Cardiac septum (tissue), 1 donor: Measurements from ENCODE around the gene GPNMB. TPM values are rescaled to one million over a fixed set of nuclear protein-coding genes. Genes with fewer than 3 reads are reported as not detected.
"Not testable (repeated sequence)": the region's sequence is repeated elsewhere in the genome, so short reads cannot be mapped to it uniquely, and the experiment has no call there.

ENCODE experiments used
- DNase-seq: peaks from one replicate; pipeline ENCODE4 v3.0.0-alpha.2; 2020; ENCODE audit warnings: low spot score
- intact Hi-C: fragments of 100-400 bp; cut with DNase I; formaldehyde crosslinking; loops from one replicate; pipeline ENCODE4 v1.14.0; 2022
- total RNA-seq: library from RNA; stranded (reverse); fragmentation: NEBNext Ultra II Directional; extraction: Animal tissue kit (Norgen Biotek cat#: 25700); gene quantifications from one replicate; pipeline ENCODE4 v1.2.1, GENCODE V29; 2021
- donor health status: DM: no; HTN: no; CAD: no.

GPNMB gene
- total RNA-seq, 1 donor from 2014 or later: 239 TPM

DNA sequence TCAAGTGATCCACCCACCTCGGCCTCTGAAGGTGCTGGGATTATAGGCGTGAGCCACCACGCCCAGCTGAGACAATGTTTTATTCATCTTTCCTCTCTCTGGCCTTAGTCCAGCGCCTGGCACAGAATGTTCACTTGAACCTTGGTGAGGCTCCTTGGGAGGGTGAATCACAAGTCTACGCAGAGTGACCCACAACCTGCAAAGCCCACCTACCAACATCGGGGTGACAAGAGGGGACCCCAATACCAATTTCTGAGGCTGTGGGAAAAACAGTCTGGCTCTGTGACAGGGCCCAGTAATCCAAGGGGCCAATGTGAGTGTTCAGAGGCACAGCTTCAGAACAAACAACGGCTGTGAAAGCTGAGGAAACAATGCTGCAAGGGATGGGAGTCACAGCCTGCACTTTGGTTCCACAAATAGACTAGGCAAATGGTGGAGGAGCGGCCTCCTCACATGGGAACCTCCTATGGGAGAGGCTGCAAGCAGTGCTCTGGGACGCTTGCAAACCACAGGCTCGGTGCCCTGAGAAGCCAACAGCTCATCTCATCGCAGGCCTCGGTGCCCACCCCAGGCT lies 47.0 kb downstream of the GPNMB start:
- intact Hi-C loops: no loop called here
- no peak for DNase-seq

DNA sequence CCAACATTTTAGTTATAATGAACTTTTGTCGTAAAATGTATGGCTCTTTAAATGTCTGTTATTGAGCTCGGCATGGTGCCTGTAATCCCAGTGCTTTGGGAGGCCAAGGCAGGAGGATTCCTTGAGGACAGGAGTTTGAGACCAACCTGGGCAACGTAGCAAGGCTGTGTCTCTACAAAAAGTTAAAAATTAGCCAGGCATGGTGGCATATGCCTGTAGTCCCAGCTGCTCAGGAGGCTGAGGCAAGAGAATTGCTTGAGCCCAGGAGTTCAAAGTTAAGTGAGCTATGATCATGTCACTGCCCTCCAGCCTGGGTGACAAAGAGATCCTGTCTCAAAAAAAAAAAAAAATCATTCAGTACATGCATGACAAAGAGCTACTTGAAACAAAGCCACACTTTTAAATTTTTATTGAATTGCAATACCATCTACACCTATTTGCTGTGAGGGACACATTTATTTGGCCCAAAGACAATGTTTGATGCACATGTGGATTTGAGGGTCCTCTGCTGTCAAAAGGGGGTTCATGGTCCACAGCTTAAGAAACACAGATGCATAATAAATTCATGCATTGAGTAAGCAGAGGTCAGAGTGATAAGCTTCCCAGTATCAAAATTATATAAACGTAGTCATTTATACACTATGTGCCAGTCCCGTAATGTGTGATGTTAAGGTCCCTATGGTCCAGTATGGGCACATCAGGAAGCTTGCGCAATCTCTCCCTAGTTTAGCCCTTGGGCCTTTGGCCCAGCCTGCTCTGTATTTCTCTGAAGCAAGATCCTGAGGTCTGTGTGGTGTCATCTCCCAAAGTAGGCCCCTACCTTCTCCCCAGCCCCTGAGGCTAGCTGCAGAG lies 48.2 kb downstream of the GPNMB start:
- intact Hi-C loops: loop anchor here (5.0 kb wide), 1 partner anchor 178 kb away; the partner anchor contains the start of gene IGF2BP3
- no peak for DNase-seq

DNA sequence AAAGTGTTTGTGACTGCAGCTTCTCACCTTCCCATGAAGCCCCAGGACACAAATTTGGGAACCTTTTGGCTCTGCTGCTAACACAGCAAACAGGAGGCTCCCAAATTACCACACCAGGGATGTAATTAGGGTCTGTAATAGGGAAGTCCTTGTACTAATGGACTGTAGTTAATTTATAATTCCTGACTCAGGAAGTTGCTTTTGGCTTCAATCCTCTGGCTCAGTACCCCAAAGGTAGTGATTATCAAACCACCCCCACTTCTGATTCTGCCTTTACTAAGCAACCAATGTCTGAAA lies 48.8 kb downstream of the GPNMB start:
- intact Hi-C loops: loop anchor here (5.0 kb wide), 1 partner anchor 177 kb away; the partner anchor contains the start of gene IGF2BP3
- DNase-seq: no peak

DNA sequence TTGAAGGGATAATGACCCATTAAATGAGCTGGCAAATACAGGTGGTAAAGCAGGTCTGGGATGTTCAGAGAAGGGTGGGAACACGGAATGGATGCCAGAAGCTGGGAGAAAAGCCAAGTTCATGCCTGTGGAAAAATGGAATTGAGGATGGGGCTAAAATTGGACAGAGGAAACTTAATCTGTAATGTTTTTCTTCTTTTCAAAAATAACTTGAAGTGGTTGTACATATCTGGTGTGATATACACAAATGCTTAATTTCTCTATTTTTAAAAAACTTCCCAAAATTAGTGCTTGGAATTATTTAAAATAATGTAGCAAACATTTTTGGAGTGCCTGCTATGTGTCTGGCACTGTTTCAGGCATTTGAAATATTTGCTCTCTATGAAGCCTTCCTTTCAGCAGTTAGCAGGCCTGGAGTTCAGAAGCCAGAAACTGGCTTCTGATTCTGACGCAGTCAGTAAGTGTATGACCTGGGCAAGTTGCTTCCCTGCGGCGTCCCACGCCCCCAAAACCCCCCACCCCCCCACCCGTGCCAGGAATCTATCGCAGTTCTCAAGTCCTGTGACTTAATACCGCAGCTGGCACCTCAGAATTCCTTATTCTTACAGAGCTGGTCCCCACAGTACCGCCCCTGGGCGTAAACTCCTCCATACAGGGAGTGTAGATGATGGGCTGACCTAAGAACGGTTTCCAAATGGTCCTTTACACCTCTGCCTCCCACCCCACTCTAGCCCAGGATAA lies 51.7 kb downstream of the GPNMB start:
- intact Hi-C loops: loop anchor here (5.0 kb wide), 1 partner anchor 174 kb away; the partner anchor contains the start of gene IGF2BP3

DNA sequence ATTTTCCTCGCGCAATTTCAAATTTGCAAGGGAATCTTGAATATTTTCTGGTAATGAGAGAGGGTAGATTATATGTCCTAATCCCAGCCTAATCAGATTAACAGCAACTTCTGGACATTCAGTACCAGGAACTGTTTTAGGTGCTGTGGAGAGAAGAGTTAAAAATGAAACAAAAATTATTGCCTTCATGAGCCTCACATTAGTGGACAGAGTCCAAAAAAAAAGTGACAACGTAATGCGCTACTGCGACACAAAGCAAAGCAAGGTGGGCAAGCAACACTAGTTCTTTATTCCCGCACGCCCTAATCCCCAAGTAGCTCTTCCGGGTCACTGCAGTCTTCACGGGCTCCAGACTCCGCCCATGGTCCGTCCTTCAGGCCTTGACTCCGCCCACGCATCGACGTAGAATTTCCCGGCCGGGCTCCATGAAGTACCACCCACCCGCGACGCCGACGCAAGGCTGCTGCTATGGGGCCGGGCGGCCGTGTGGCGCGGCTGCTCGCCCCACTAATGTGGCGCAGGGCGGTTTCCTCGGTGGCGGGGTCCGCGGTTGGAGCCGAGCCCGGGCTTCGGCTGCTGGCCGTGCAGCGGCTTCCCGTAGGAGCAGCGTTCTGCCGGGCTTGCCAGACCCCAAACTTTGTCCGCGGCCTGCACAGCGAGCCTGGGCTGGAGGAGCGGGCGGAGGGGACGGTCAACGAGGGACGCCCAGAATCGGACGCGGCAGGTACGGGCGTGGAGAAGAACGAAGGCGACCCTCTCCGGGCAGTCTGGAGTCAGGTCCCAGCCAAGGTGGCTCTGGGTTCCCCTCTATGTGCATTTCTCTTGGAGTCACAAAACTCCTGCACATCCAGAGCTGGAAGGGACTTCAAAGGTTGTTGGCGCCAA lies 52.6 kb downstream of the GPNMB start, which contains the start of gene MALSU1:
MALSU1 (plus strand) TSS at position 455 of the 885 bp plus-strand sequence; CDS start at position 469, 14 bp downstream.
- intact Hi-C loops: loop anchor here (5.0 kb wide), 1 partner anchor 173 kb away; the partner anchor contains the start of gene IGF2BP3
- DNase-seq: peak; percentile 99

More for the DNA sequence above, 51.7 kb downstream of the GPNMB start:
- DNase-seq: no peak

DNA sequence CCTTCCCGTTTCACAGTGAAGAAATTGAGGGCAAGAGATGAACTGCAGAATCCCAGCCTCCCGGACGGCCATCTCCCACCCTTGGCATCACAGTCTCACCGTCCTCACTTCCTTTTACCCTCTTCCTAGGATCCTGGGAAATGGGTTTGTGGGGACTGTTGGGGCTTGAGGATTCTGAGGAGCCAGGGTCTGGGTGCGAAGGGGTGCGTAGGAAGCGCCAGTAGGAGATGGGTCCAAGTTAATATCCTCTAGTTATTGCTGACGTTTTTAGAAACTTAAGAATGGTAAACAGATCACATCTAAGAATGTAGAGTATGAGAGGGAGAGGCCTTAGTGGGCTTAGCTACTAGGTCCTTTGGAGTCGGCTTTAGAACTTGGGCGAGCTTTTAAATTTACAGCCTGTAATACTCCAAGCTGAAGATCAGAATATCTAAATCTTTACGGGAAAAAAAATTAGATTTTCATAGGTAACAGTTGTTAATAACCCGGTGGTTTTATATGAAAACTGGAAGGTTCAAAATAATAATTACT lies 53.3 kb downstream of the GPNMB start:
- no peak for DNase-seq
- intact Hi-C loops: loop anchor here (5.0 kb wide), 1 partner anchor 172 kb away; the partner anchor contains the start of gene IGF2BP3

DNA sequence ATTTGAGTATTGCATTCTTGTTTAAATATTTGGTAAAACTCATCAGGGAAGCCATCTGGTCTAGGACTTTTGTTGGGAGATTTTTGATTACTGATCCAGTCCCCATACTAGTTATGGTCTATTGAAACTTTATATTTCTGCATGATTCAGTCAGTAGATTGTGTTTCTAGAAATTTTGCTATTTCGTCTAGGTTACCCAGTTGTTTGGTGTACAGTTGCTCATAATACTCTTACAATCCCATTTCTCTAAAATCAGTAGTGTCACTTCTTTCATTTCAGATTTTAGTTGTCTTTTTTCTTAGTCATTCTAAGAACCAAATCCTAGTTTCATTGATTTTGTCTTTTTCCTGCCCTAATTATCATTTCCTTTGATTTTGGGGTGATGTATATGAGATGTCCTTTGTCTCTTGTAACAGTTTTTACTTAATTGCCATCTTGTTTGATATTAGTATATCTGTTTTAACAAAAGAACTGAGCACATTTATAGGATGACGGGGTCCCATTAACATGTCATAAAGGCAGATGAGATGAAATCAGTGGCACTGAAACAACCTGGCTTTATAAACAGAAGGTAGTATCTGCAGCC lies 60.5 kb downstream of the GPNMB start:
- DNase-seq: no peak
- intact Hi-C loops: no loop called here

DNA sequence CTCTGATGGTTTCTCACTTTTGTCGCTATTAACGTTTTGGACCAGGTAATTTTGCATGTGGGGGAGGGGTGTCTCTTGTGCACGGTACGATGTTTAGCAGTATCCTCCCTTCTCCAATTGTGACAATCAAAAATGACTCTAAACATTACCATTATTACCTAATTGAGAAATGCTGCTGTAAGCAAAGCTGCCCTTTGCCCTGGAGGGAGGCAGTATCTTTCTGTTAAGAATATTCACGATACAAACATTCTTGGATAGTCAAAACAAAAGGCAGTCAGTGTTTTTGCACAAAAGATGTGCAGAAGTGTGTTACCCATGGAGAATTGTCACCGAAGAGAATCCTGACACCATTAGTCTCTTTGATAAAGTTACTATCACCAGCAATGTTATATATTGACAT lies 62.2 kb downstream of the GPNMB start:
- DNase-seq: no peak
- intact Hi-C loops: no loop called here

DNA sequence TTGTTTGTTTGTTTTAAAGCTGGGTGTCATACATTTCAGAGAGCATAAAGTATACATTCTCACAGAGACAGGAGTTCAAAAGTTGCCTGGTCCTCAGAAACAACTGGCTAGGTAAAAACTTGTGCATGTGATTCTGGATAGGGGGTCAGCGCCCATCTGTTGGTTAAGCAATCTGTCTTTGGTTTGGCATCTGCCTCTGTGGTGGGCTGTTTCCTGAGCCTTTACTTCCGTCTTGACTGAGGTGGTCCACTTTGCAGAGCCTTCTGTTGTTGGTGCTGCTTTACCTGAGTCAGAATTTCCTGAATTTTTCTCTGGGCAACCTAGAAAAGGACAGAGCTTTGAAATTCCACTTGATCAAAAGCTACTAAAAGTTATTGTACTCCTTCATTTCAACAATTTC lies 65.6 kb downstream of the GPNMB start:
- DNase-seq, intact Hi-C loops: not testable (repeated sequence)

DNA sequence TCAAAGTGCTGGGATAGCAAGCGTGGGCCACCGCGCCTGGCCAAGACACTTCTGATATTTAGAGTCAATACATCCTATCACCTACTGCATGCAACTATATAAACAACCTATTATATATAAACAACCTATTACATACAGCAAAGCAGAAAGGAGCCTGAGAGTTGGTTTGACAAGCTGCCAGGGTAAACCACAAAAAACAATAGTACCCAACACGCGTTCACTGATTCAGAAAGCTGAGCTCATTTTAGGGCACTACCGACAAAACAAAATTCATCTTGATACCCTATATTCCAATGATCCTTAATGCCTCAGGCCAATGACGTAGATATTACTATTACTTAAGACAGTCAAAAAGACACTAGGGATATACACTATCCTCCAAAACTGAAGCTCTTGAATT lies 68.8 kb downstream of the GPNMB start:
- no peak for DNase-seq
- intact Hi-C loops: no loop called here

Other genes starting within 250 kb of the GPNMB start
- 38.9 TPM for gene HYCC1, start 232.6 kb upstream of the GPNMB start, total RNA-seq
- gene KLHL7, start 141.0 kb upstream of the GPNMB start, total RNA-seq: 103 TPM
- 24.0 TPM for gene NUP42, start 64.7 kb upstream of the GPNMB start, total RNA-seq
- gene MALSU1, start 52.6 kb downstream of the GPNMB start, total RNA-seq: 83.8 TPM
- gene IGF2BP3, start 223.7 kb downstream of the GPNMB start, total RNA-seq: 0.16 TPM